Measurements from ENCODE around the gene FARS2. TPM values are rescaled to one million over a fixed set of nuclear protein-coding genes. Genes with fewer than 3 reads are reported as not detected.

Gene FARS2
- total RNA-seq, 5 donors from 2014 or later (not counting 1 experiment from before 2014, with no cell fraction given), result 17.9 to 24.2 (median 20.3) TPM

DNA sequence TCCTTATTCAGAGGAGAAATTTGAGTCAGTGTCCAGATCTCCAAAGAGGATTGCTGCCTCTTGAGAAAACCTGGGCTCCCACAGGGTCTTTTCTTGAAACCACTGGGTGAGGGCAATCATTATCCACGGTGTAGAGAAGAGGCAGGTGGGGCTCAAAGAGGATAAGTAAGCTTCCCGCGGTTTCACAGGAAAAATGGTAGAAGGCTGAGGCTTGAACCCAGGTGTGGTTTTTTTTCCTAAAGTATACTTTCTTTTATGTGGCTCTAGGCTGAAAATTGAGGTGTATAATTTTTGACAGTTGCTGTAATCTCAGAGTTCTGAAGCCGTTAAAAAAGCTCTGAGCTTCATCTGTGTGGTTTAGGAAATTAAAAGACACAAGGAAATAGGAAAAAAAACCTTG is 164.5 kb downstream of the FARS2 start:
- no peak overlapping the region for H3K4me3 Mint-ChIP-seq
- Histone ChIP-seq H3K4me1 (ENCODE audit: control insufficient read depth in 1 of 2, extremely low read depth in 1 of 2, insufficient read depth in 2 of 2, low read length in 2 of 2) (peaks cover 0 to 7% of the 10 kb centered on the region in 2 experiments), H3K36me3 (ENCODE audit: control insufficient read depth in 2 of 2, extremely low read depth in 1 of 2, insufficient read depth in 1 of 2, low read length in 1 of 2) (peaks cover 0 to 3% of the 10 kb centered on the region in 2 donors), H3K4me3 (ENCODE audit: control insufficient read depth in 1 of 2, extremely low read depth in 1 of 2, low read length in 1 of 2) (no peak overlapping the region), H3K27me3 (replicated peaks in 1 of 2; ENCODE audit: control insufficient read depth in 2 of 2, extremely low read depth in 1 of 2, insufficient read depth in 2 of 2, low read length in 1 of 2) (no peaks in the 10 kb centered on the region), H3K27ac (ENCODE audit: low read length) (no peak overlapping the region), H3K9me3 (no peaks in the 10 kb centered on the region)
- peaks cover 33% of the 10 kb centered on the region for H3K36me3 Mint-ChIP-seq
- H3K9me3 Mint-ChIP-seq, result no peaks in the 10 kb centered on the region
- peaks cover 16 to 36% (median 25%) of the 10 kb centered on the region in 3 donors for H3K4me1 Mint-ChIP-seq
- ATAC-seq (replicated peaks in 1 of 4) (no peak), DNase-seq (no peak)
- CTCF ChIA-PET, result no interaction called here
- no peak overlapping the region for H3K27ac Mint-ChIP-seq
- H3K27me3 Mint-ChIP-seq, result no peaks in the 10 kb centered on the region
- POLR2A ChIA-PET, result no interaction called here
- WGBS (ENCODE audit: insufficient coverage), result 62% methylated on average over 2 of the region's 4 CpGs

DNA sequence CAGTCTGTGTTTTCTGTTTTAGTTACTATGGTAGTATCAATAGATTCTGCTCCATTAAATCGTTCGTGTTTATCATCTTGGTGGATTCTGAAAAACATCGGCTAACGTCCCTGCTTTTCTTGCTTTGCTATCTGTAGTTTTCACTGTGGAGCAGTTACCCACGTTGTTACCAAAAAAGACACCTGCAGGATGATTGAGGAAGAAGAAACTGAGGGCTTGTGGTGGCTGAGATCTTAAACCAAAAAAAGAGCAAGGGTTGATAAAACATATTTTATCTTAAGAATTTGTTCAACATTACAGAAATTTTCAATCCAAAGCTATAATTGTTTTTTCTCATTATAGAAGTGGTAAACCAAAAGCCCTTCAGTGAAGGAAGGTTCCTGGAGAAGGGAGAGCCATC is 166.3 kb downstream of the FARS2 start:
- H3K9me3 Mint-ChIP-seq, result no peaks in the 10 kb centered on the region
- H3K4me3 Mint-ChIP-seq, result no peak overlapping the region
- Histone ChIP-seq H3K27ac (ENCODE audit: low read length) (no peak overlapping the region), H3K36me3 (ENCODE audit: control insufficient read depth in 2 of 2, extremely low read depth in 1 of 2, insufficient read depth in 1 of 2, low read length in 1 of 2) (peaks cover 0 to 11% of the 10 kb centered on the region in 2 donors), H3K4me3 (ENCODE audit: control insufficient read depth in 1 of 2, extremely low read depth in 1 of 2, low read length in 1 of 2) (no peak overlapping the region), H3K4me1 (ENCODE audit: control insufficient read depth in 1 of 2, extremely low read depth in 1 of 2, insufficient read depth in 2 of 2, low read length in 2 of 2) (peaks cover 0 to 7% of the 10 kb centered on the region in 2 experiments), H3K9me3 (no peaks in the 10 kb centered on the region), H3K27me3 (replicated peaks in 1 of 2; ENCODE audit: control insufficient read depth in 2 of 2, extremely low read depth in 1 of 2, insufficient read depth in 2 of 2, low read length in 1 of 2) (no peaks in the 10 kb centered on the region)
- ATAC-seq (replicated peaks in 1 of 4) (no peak), DNase-seq (no peak)
- WGBS (ENCODE audit: insufficient coverage), result no CpG with 5 or more reads among the region's 5 CpGs
- H3K27ac Mint-ChIP-seq, result no peak overlapping the region
- ChIA-PET CTCF (no interaction called here), POLR2A (no interaction called here)
- H3K36me3 Mint-ChIP-seq, result peaks cover 33% of the 10 kb centered on the region
- no peaks in the 10 kb centered on the region for H3K27me3 Mint-ChIP-seq
- H3K4me1 Mint-ChIP-seq, result peaks cover 16 to 29% (median 18%) of the 10 kb centered on the region in 3 donors

DNA sequence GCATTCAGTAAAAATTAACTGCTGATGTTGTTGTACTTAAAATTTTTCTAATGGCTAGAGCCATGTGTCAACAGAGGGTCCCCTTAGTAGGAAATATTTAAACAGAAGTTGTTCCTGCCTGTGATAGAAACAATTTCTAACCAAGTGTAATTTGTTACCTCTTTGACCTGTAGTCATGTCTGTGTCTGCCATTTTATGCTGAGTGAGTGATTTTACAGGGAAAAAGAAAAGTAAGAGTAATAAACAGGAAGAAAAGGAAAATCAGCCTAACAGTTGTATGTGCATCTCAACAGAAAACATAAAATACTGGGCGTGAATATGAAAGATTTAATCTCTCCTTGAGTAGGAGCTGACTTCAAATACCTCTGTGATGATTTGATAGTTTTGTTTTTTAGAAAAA is 172.0 kb downstream of the FARS2 start:
- ChIA-PET CTCF (no interaction called here), POLR2A (no interaction called here)
- Mint-ChIP-seq H3K4me1 (peaks cover 0 to 2% (median 2%) of the 10 kb centered on the region in 3 donors), H3K27ac (no peak overlapping the region), H3K9me3 (peaks cover 0 to 16% (median 4%) of the 10 kb centered on the region in 3 donors), H3K4me3 (no peak overlapping the region), H3K27me3 (no peaks in the 10 kb centered on the region), H3K36me3 (peaks cover 64% of the 10 kb centered on the region)
- Histone ChIP-seq H3K9me3 (no peaks in the 10 kb centered on the region), H3K27me3 (replicated peaks in 1 of 2; ENCODE audit: control insufficient read depth in 2 of 2, extremely low read depth in 1 of 2, insufficient read depth in 2 of 2, low read length in 1 of 2) (no peaks in the 10 kb centered on the region), H3K36me3 (ENCODE audit: control insufficient read depth in 2 of 2, extremely low read depth in 1 of 2, insufficient read depth in 1 of 2, low read length in 1 of 2) (peaks cover 0 to 11% of the 10 kb centered on the region in 2 donors), H3K4me1 (ENCODE audit: control insufficient read depth in 1 of 2, extremely low read depth in 1 of 2, insufficient read depth in 2 of 2, low read length in 2 of 2) (no peaks in the 10 kb centered on the region), H3K4me3 (ENCODE audit: control insufficient read depth in 1 of 2, extremely low read depth in 1 of 2, low read length in 1 of 2) (no peak overlapping the region), H3K27ac (ENCODE audit: low read length) (no peak overlapping the region)
- WGBS (ENCODE audit: insufficient coverage), result no CpG with 5 or more reads among the region's 1 CpG
- ATAC-seq (replicated peaks in 1 of 4), result no peak
- no peak for DNase-seq

DNA sequence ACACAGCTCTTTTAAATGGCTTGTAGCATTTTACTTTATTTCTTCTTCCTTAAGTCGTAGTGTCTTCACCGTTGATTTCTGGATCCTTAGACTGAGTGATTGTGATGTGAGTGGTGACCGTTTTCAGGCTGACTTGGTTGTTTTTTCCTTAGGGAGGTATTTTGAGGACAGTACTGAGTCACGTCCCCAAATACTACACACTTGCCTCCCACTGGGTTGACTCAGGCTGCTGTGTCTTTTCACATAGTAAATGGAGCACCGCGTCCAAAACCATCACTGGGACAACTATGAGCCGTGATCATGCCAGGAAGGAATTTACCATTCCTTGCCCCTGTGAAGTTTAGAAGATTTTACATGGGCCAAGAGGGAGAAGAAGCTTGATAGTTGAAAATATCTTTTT is 174.1 kb downstream of the FARS2 start:
- Histone ChIP-seq H3K9me3 (no peaks in the 10 kb centered on the region), H3K4me1 (ENCODE audit: control insufficient read depth in 1 of 2, extremely low read depth in 1 of 2, insufficient read depth in 2 of 2, low read length in 2 of 2) (no peaks in the 10 kb centered on the region), H3K27me3 (replicated peaks in 1 of 2; ENCODE audit: control insufficient read depth in 2 of 2, extremely low read depth in 1 of 2, insufficient read depth in 2 of 2, low read length in 1 of 2) (no peaks in the 10 kb centered on the region), H3K27ac (ENCODE audit: low read length) (no peak overlapping the region), H3K36me3 (ENCODE audit: control insufficient read depth in 2 of 2, extremely low read depth in 1 of 2, insufficient read depth in 1 of 2, low read length in 1 of 2) (peaks cover 0 to 11% of the 10 kb centered on the region in 2 donors), H3K4me3 (ENCODE audit: control insufficient read depth in 1 of 2, extremely low read depth in 1 of 2, low read length in 1 of 2) (no peak overlapping the region)
- peaks cover 69% of the 10 kb centered on the region for H3K36me3 Mint-ChIP-seq
- peaks cover 0 to 16% (median 4%) of the 10 kb centered on the region in 3 donors for H3K9me3 Mint-ChIP-seq
- no peak overlapping the region for H3K4me3 Mint-ChIP-seq
- peaks cover 14 to 19% (median 17%) of the 10 kb centered on the region in 3 donors for H3K4me1 Mint-ChIP-seq
- no peaks in the 10 kb centered on the region for H3K27me3 Mint-ChIP-seq
- DNase-seq, result no peak
- ChIA-PET POLR2A (no interaction called here), CTCF (no interaction called here)
- no peak for ATAC-seq (replicated peaks in 1 of 4)
- no CpG with 5 or more reads among the region's 7 CpGs for WGBS (ENCODE audit: insufficient coverage)
- H3K27ac Mint-ChIP-seq, result no peak overlapping the region

GRCh38 chr6:5438922-5439584 is 177.7 kb downstream of the FARS2 start:
- Histone ChIP-seq H3K27ac (ENCODE audit: low read length) (no peak overlapping the region), H3K36me3 (ENCODE audit: control insufficient read depth in 2 of 2, extremely low read depth in 1 of 2, insufficient read depth in 1 of 2, low read length in 1 of 2) (peaks cover 0 to 4% of the 10 kb centered on the region in 2 donors), H3K4me1 (ENCODE audit: control insufficient read depth in 1 of 2, extremely low read depth in 1 of 2, insufficient read depth in 2 of 2, low read length in 2 of 2) (no peaks in the 10 kb centered on the region), H3K9me3 (no peaks in the 10 kb centered on the region), H3K27me3 (replicated peaks in 1 of 2; ENCODE audit: control insufficient read depth in 2 of 2, extremely low read depth in 1 of 2, insufficient read depth in 2 of 2, low read length in 1 of 2) (no peaks in the 10 kb centered on the region), H3K4me3 (ENCODE audit: control insufficient read depth in 1 of 2, extremely low read depth in 1 of 2, low read length in 1 of 2) (no peak overlapping the region)
- Mint-ChIP-seq H3K36me3 (peaks cover 45% of the 10 kb centered on the region), H3K4me3 (no peak overlapping the region), H3K27me3 (no peaks in the 10 kb centered on the region), H3K4me1 (peaks cover 14 to 19% (median 19%) of the 10 kb centered on the region in 3 donors), H3K9me3 (peaks cover 0 to 16% (median 4%) of the 10 kb centered on the region in 3 donors), H3K27ac (peak overlapping the region in 1 of 2 donors; percentile 13)
- POLR2A ChIA-PET, result no interaction called here
- CTCF ChIA-PET, result no interaction called here
- WGBS (ENCODE audit: insufficient coverage), result 83% methylated on average over 4 of the region's 5 CpGs
- DNase-seq (no peak), ATAC-seq (replicated peaks in 1 of 4) (no peak)

GRCh38 chr6:5439749-5440148 is 178.4 kb downstream of the FARS2 start:
- no peaks in the 10 kb centered on the region for H3K9me3 ChIP-seq
- H3K4me1 Mint-ChIP-seq, result peaks cover 14 to 19% (median 19%) of the 10 kb centered on the region in 3 donors
- H3K36me3 Mint-ChIP-seq, result peaks cover 41% of the 10 kb centered on the region
- ChIA-PET CTCF (no interaction called here), POLR2A (no interaction called here)
- peaks cover 0 to 4% of the 10 kb centered on the region in 2 donors for H3K36me3 ChIP-seq (ENCODE audit: control insufficient read depth in 2 of 2, extremely low read depth in 1 of 2, insufficient read depth in 1 of 2, low read length in 1 of 2)
- no peak overlapping the region for H3K27ac Mint-ChIP-seq
- DNase-seq (no peak), ATAC-seq (replicated peaks in 1 of 4) (no peak)
- H3K4me3 Mint-ChIP-seq, result no peak overlapping the region
- H3K27me3 ChIP-seq (replicated peaks in 1 of 2; ENCODE audit: control insufficient read depth in 2 of 2, extremely low read depth in 1 of 2, insufficient read depth in 2 of 2, low read length in 1 of 2), result no peaks in the 10 kb centered on the region
- no peaks in the 10 kb centered on the region for H3K27me3 Mint-ChIP-seq
- H3K9me3 Mint-ChIP-seq, result peaks cover 0 to 16% (median 4%) of the 10 kb centered on the region in 3 donors
- no peak overlapping the region for H3K27ac ChIP-seq (ENCODE audit: low read length)
- WGBS (ENCODE audit: insufficient coverage), result 79% methylated on average over 2 of the region's 3 CpGs
- no peaks in the 10 kb centered on the region for H3K4me1 ChIP-seq (ENCODE audit: control insufficient read depth in 1 of 2, extremely low read depth in 1 of 2, insufficient read depth in 2 of 2, low read length in 2 of 2)
- no peak overlapping the region for H3K4me3 ChIP-seq (ENCODE audit: control insufficient read depth in 1 of 2, extremely low read depth in 1 of 2, low read length in 1 of 2)
